ENCODE results near the gene KCNQ2. TPM values are rescaled to one million over a fixed set of nuclear protein-coding genes. Genes with fewer than 3 reads are reported as not detected.

The KCNQ2 gene
- total RNA-seq, 1 experiment from 2014 or later, result 86.5 TPM

DNA sequence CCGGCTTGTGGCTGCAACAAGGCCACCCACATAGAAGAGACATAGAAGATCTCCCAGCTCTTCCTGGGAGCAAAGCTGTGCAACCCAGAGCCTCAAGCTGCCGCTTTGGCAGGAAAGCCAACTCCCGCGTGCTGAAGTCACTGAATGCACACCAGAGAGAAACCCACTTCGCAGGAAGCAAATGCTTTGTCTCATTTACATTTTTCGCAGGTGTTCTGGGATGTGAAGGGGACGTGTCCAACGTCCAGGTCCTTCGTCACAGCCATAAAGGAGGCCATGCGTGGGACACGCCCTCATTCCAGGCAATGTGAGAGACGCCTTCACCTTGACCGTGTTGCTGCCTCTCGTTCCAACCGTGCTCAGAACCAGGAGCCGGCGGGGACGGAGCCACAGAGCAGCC lies 24.4 kb downstream of the KCNQ2 start:
- intact Hi-C loops (cut with micrococcal nuclease), result no loop called here
- no peak overlapping the region for H2AFZ ChIP-seq (ENCODE audit: low read depth, low read length, poor library complexity, severe bottlenecking)
- no peaks in the 10 kb centered on the region for H3K4me1 ChIP-seq (ENCODE audit: control insufficient read depth in 1 of 2, insufficient read depth in 2 of 2, low read length in 2 of 2)
- H4K20me1 ChIP-seq (ENCODE audit: insufficient read depth), result no peaks in the 10 kb centered on the region
- ChIA-PET RAD21 (ENCODE audit: low non-redundant PET in 1 of 2, low total read pairs in 2 of 2, uncharacterized antibody in 2 of 2, unreplicated experiment in 2 of 2) (no interaction called here), POLR2A (no interaction called here), CTCF (no interaction called here)
- TF ChIP-seq JUND (IDR thresholded peaks at IDR 0.05), result no peak
- no peak for TF ChIP-seq ELF1 (IDR thresholded peaks at IDR 0.05; ENCODE audit: borderline replicate concordance, low read depth)
- TF ChIP-seq RAD21 (IDR thresholded peaks at IDR 0.05; ENCODE audit: low read depth), result no peak
- no peak overlapping the region for H3K27ac ChIP-seq (ENCODE audit: low read depth, low read length)
- no peaks in the 10 kb centered on the region; a peak in 1 of 4 replicates for H3K9me3 ChIP-seq (ENCODE audit: control insufficient read depth in 1 of 2, insufficient read depth in 1 of 2, low read depth in 1 of 2, low read length in 2 of 2)
- peaks cover 27% of the 10 kb centered on the region; the same call in 1 of the 2 replicates for H3K79me2 ChIP-seq (ENCODE audit: insufficient read depth, low read length)
- H3K4me2 ChIP-seq (ENCODE audit: low read length), result no peak overlapping the region
- no peak for DNase-seq (ENCODE audit: low read depth, low spot score)
- no peak for ATAC-seq
- H3K4me3 ChIP-seq (replicated peaks in 1 of 2; ENCODE audit: low read depth in 1 of 2, low read length in 2 of 2), result no peak overlapping the region
- H3K9me2 ChIP-seq (ENCODE audit: insufficient read depth), result no peaks in the 10 kb centered on the region
- no peak overlapping the region for H3K9ac ChIP-seq (ENCODE audit: low read length)
- no peaks in the 10 kb centered on the region for H3K27me3 ChIP-seq (ENCODE audit: insufficient read depth, low read length)
- BruUV-seq (replicated peaks), result no TSS peak
- no peaks in the 10 kb centered on the region for H3K36me3 ChIP-seq (ENCODE audit: control insufficient read depth in 1 of 2, insufficient read depth in 2 of 2, low read length in 2 of 2)

DNA sequence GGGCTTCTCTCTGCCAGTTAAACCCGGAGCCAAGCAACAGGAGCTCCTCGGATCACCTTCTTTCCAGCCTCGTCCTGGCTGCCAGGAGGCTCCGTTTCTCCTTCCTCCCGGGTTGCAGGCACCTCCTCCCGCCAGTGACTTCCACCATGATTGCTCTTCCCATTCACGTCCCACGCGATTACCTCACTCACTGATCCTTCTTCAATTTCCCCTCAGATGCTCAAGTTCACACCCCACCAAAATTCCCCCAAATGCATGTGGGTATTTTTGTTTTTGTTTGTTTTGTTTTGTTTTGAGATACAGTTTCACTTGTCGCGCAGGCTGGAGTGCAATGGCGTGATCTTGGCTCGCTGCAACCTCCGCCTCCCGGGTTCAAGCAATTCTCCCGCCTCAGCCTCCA lies 25.1 kb downstream of the KCNQ2 start:
- TF ChIP-seq EZH2 (IDR thresholded peaks at IDR 0.05) (no peak), ATF3 (IDR thresholded peaks at IDR 0.05) (no peak), YY1 (IDR thresholded peaks at IDR 0.05; ENCODE audit: extremely low read depth, insufficient replicate concordance, low read depth, low read length) (no peak), ZNF274 (IDR thresholded peaks at IDR 0.05; ENCODE audit: low read depth, low read length) (no peak), SRF (IDR thresholded peaks at IDR 0.05; ENCODE audit: low read depth) (no peak), FOSL1 (IDR thresholded peaks at IDR 0.05; ENCODE audit: low read depth) (no peak)
- TF ChIP-seq, protein P1, sequence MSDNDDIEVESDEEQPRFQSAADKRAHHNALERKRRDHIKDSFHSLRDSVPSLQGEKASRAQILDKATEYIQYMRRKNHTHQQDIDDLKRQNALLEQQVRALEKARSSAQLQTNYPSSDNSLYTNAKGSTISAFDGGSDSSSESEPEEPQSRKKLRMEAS (IDR thresholded peaks at IDR 0.05), result no peak

More for the DNA sequence above, 25.1 kb downstream of the KCNQ2 start:
- Histone ChIP-seq H3K27me3 (ENCODE audit: insufficient read depth, low read length) (no peaks in the 10 kb centered on the region), H3K4me2 (ENCODE audit: low read length) (no peak overlapping the region), H2AFZ (ENCODE audit: low read depth, low read length, poor library complexity, severe bottlenecking) (no peak overlapping the region), H3K9ac (ENCODE audit: low read length) (no peak overlapping the region), H3K9me3 (ENCODE audit: control insufficient read depth in 1 of 2, insufficient read depth in 1 of 2, low read depth in 1 of 2, low read length in 2 of 2) (no peaks in the 10 kb centered on the region; a peak in 1 of 4 replicates), H3K79me2 (ENCODE audit: insufficient read depth, low read length) (peaks cover 27% of the 10 kb centered on the region; the same call in 1 of the 2 replicates), H3K9me2 (ENCODE audit: insufficient read depth) (no peaks in the 10 kb centered on the region), H3K27ac (ENCODE audit: low read depth, low read length) (no peak overlapping the region), H3K36me3 (ENCODE audit: control insufficient read depth in 1 of 2, insufficient read depth in 2 of 2, low read length in 2 of 2) (no peaks in the 10 kb centered on the region), H3K4me3 (replicated peaks in 1 of 2; ENCODE audit: low read depth in 1 of 2, low read length in 2 of 2) (no peak overlapping the region), H3K4me1 (ENCODE audit: control insufficient read depth in 1 of 2, insufficient read depth in 2 of 2, low read length in 2 of 2) (no peaks in the 10 kb centered on the region), H4K20me1 (ENCODE audit: insufficient read depth) (no peaks in the 10 kb centered on the region)
- DNase-seq (ENCODE audit: low read depth, low spot score), result no peak
- ATAC-seq, result no peak
- no TSS peak for BruUV-seq (replicated peaks)
- intact Hi-C loops (cut with micrococcal nuclease), result no loop called here
- RAD21 ChIA-PET (ENCODE audit: low non-redundant PET in 1 of 2, low total read pairs in 2 of 2, uncharacterized antibody in 2 of 2, unreplicated experiment in 2 of 2), result no interaction called here
- CTCF ChIA-PET, result no interaction called here
- POLR2A ChIA-PET, result no interaction called here

Measured in HCT116 (cell line).